K562 (cell line): ENCODE data around the gene BDKRB2. TPM values are rescaled to one million over a fixed set of nuclear protein-coding genes. Genes with fewer than 3 reads are reported as not detected.

Experiments used
- ATAC-seq: fragments of 200-7000 bp; cut with Tn5 transposase; 3 replicates; pipeline ENCODE4 v1.9.1; 2020; ENCODE audit warnings: moderate library complexity
- BruUV-seq: library from RNA; stranded (reverse); fragments of 400-500 nt; replicated peaks from 2 replicates; lab custom pipeline; 2021; lab: Mats Ljungman, UMichigan
- CTCF ChIA-PET: fragments of 300-600 bp; formaldehyde crosslinking; extraction: SDS; loops from one replicate; lab custom pipeline; 2021; ENCODE audit warnings: low intra/inter-chr PET ratio; lab: Yijun Ruan, JAX
- POLR2A ChIA-PET: fragments of 300-600, 350-650 bp; sonication (Branson Sonifier 250); formaldehyde crosslinking; extraction: SDS; loops from one replicate; lab custom pipeline; 2021; ENCODE audit warnings: antibody characterized with exemption, inconsistent platforms; lab: Yijun Ruan, JAX
- DNase-seq, 4 experiments: peaks; one replicate each; pipeline versions ENCODE4 v3.0.0 to v3.0.0-alpha.2; 2011 to 2018; ENCODE audit warnings: low spot score in 3 of 4, mixed read lengths in 3 of 4; ENCODE audit errors: extremely low read depth in 1 of 4
- FAIRE-seq: peaks from 2 replicates; lab custom pipeline; 2011; peaks lifted over from hg19 to GRCh38; lab: Jason Lieb, UNC
- H2AFZ ChIP-seq: 2 replicates; pipeline ENCODE4 v1.6.0; 2011; ENCODE audit warnings: low read depth, low read length, control low read depth, inconsistent platforms
- H3K27ac ChIP-seq: fragments of 200-600 bp; 3 replicates; pipeline ENCODE4 v1.8.0; 2011; ENCODE audit warnings: low read depth, mild to moderate bottlenecking, control low read depth, inconsistent platforms, low read length, moderate library complexity, mixed read lengths; ENCODE audit errors: extremely low read depth
- H3K27me3 ChIP-seq, 2 experiments: fragments of 300-600 bp in 1 of 2; 2 replicates in 1 of 2; 3 replicates in 1 of 2; pipeline versions ENCODE4 v1.6.0 to v1.8.0; 2011; ENCODE audit warnings: inconsistent platforms in 2 of 2, low read length in 2 of 2, mild to moderate bottlenecking in 1 of 2, mixed read lengths in 1 of 2, moderate library complexity in 1 of 2; ENCODE audit not compliant: control insufficient read depth in 2 of 2, insufficient read depth in 2 of 2
- H3K36me3 ChIP-seq: fragments of 300-600 bp; 3 replicates; pipeline ENCODE4 v1.8.0; 2011; ENCODE audit warnings: mild to moderate bottlenecking, low read length, inconsistent platforms; ENCODE audit not compliant: control insufficient read depth, insufficient read depth
- H3K4me1 ChIP-seq, 2 experiments: fragments of 200-600 bp in 1 of 2; replicated peaks in 1 of 2; 2 replicates in 1 of 2; 3 replicates in 1 of 2; pipeline versions ENCODE4 v1.5.1 to v1.8.0; 2011; ENCODE audit warnings: inconsistent platforms in 2 of 2, low read length in 2 of 2, mild to moderate bottlenecking in 1 of 2, mixed read lengths in 1 of 2, moderate library complexity in 1 of 2; ENCODE audit not compliant: control insufficient read depth in 2 of 2, insufficient read depth in 2 of 2
- H3K4me2 ChIP-seq: 2 replicates; pipeline ENCODE4 v1.6.1; 2011; ENCODE audit warnings: low read length, control low read depth, inconsistent platforms, mixed read lengths; ENCODE audit not compliant: insufficient read depth
- H3K4me3 ChIP-seq: fragments of 200-600 bp; sonication (generic), shearing (Covaris generic); 2 replicates; pipeline ENCODE4 v1.5.1; 2016; ENCODE audit warnings: control low read depth, inconsistent platforms
- H3K79me2 ChIP-seq: fragments of 200-600 bp; 3 replicates; pipeline ENCODE4 v1.8.0; 2011; ENCODE audit warnings: low read length, inconsistent platforms; ENCODE audit not compliant: control insufficient read depth, insufficient read depth
- H3K9ac ChIP-seq, 2 experiments: 2 replicates each; pipeline versions ENCODE4 v1.6.0 to v1.6.1; 2011; ENCODE audit warnings: low read depth in 2 of 2, low read length in 2 of 2, control low read depth in 1 of 2, inconsistent platforms in 1 of 2, mild to moderate bottlenecking in 1 of 2, mixed read lengths in 1 of 2; ENCODE audit not compliant: insufficient read depth in 1 of 2
- H3K9me1 ChIP-seq: one replicate; pipeline ENCODE4 v1.6.0; 2011; ENCODE audit warnings: inconsistent platforms, mild to moderate bottlenecking, low read length, moderate library complexity; ENCODE audit not compliant: control insufficient read depth, insufficient read depth
- H3K9me3 ChIP-seq: replicated peaks from 2 replicates; pipeline ENCODE4 v1.5.1; 2011; ENCODE audit warnings: low read depth, low read length, inconsistent platforms; ENCODE audit not compliant: control insufficient read depth, insufficient read depth
- H4K20me1 ChIP-seq: replicated peaks from 2 replicates; pipeline ENCODE4 v1.6.1; 2011; ENCODE audit warnings: low read length, inconsistent platforms, mixed read lengths; ENCODE audit not compliant: control insufficient read depth, insufficient read depth
- ATF3 ChIP-seq, 2 experiments: fragments of 450-650 bp in 1 of 2; sonication (generic) in 1 of 2; formaldehyde crosslinking in 1 of 2; IDR thresholded peaks in 1 of 2; conservative IDR thresholded peaks in 1 of 2; 2 replicates each; pipeline versions ENCODE4 v1.6.1 to v1.8.1; 2016 to 2023; ENCODE audit warnings: mild to moderate bottlenecking in 2 of 2, moderate library complexity in 2 of 2, inconsistent platforms in 1 of 2, missing genetic modification reagents in 1 of 2
- CAMTA2 ChIP-seq: fragments of 250-450 bp; sonication (Bioruptor Pico); conservative IDR thresholded peaks from 2 replicates; pipeline ENCODE4 v1.5.1; 2022
- CREBBP ChIP-seq: IDR thresholded peaks from one replicate; pipeline ENCODE4 v1.6.1; 2012; ENCODE audit warnings: low read depth, mild to moderate bottlenecking, control low read depth, inconsistent platforms, low read length
- FIP1L1 ChIP-seq: fragments of 200-400 bp; formaldehyde crosslinking; IDR thresholded peaks from 2 replicates; pipeline ENCODE4 v1.6.1; 2018; ENCODE audit warnings: mild to moderate bottlenecking, low read depth, low read length; ENCODE audit not compliant: poor library complexity, severe bottlenecking
- KAT8 ChIP-seq: fragments of 450-650 bp; IDR thresholded peaks from 2 replicates; pipeline ENCODE4 v1.6.1; 2016; ENCODE audit warnings: low read depth, mild to moderate bottlenecking
- MITF ChIP-seq: IDR thresholded peaks from 2 replicates; pipeline ENCODE4 v1.6.1; 2014; ENCODE audit warnings: antibody characterized with exemption
- MLLT1 ChIP-seq, 2 experiments: fragments of 450-650 bp; IDR thresholded peaks; 2 replicates each; pipeline ENCODE4 v1.6.1; 2016
- NR1H2 ChIP-seq: sonication (generic); formaldehyde crosslinking; IDR thresholded peaks from 2 replicates; pipeline ENCODE4 v1.4.0; 2020; ENCODE audit warnings: mild to moderate bottlenecking, missing genetic modification reagents
- NUFIP1 ChIP-seq: fragments of 450-650 bp; IDR thresholded peaks from 2 replicates; pipeline ENCODE4 v1.6.1; 2018; ENCODE audit not compliant: partially characterized antibody
- ZKSCAN1 ChIP-seq: fragments of 150-350 bp; IDR thresholded peaks from 2 replicates; pipeline ENCODE4 v1.6.1; 2016; ENCODE audit warnings: low read depth, low read length
- ZNF324 ChIP-seq: fragments of 250-450 bp; sonication (Bioruptor Pico); IDR thresholded peaks from 2 replicates; pipeline ENCODE4 v1.4.0; 2020; ENCODE audit warnings: mild to moderate bottlenecking
- WGBS: fragments of 100-300 bp; shearing (Covaris generic); methylation state at CpG from one replicate; pipeline ENCODE4 v1.1.6; 2016; ENCODE audit warnings: low coverage, mixed read lengths; ENCODE audit not compliant: insufficient coverage; ENCODE audit errors: missing lambda C conversion rate; 5-methylcytosine and 5-hydroxymethylcytosine counted together
- in situ Hi-C: fragments of 300-500 bp; cut with MboI; formaldehyde crosslinking; loops from 4 replicates; pipeline ENCODE4 v1.15.0; 2018; ENCODE audit warnings: inconsistent platforms, mixed read lengths
- intact Hi-C: fragments of 100-400 bp; cut with micrococcal nuclease; formaldehyde crosslinking; loops from 2 replicates; pipeline ENCODE4 v1.14.2; 2022
- polyA plus RNA-seq, 8 experiments: library from polyadenylated mRNA; depleted of rRNA in 4 of 8; stranded (reverse) in 5 of 8; unstranded in 3 of 8; fragments of >200 nt; fragmentation: Nextera tagmentation in 2 of 8; fragmentation: Illumina TruSeq in 1 of 8; extraction: Ambion mirVana in 2 of 8; extraction: Trizol in 1 of 8; gene quantifications; 2 replicates each; pipeline versions ENCODE4 v1.2.1 to v1.2.3, GENCODE V29; 2011 to 2014; ENCODE audit warnings: inconsistent platforms in 1 of 8, missing spikeins in 1 of 8
- total RNA-seq, 7 experiments: library from RNA; depleted of rRNA in 6 of 7; stranded (reverse); fragments of >200 nt in 6 of 7; fragmentation: Illumina TruSeq in 2 of 7; extraction: Trizol in 2 of 7; gene quantifications; 2 replicates each; pipeline versions ENCODE4 v1.2.1 to v1.2.3, GENCODE V29; 2011 to 2021; ENCODE audit warnings: low replicate concordance in 1 of 7

The BDKRB2 gene
- total and polyA plus RNA-seq, 9 of the 15 experiments (the other 6 are each of a cell fraction or from before 2014, with no cell fraction given) = 0.02 TPM; not detected in 8

- no peak for TF ChIP-seq MLLT1 (IDR thresholded peaks at IDR 0.05)
Measured at GRCh38 chr14:96285667-96286066, 81.0 kb downstream of the BDKRB2 start (continued).

- intact Hi-C loops (no loop called here), in situ Hi-C loops (no loop called here)
- Histone ChIP-seq H3K4me1 (no peaks in the 10 kb centered on the region), H3K27me3 (no peaks in the 10 kb centered on the region), H3K9ac (no peak overlapping the region), H3K4me3 (no peak overlapping the region), H3K27ac (no peak overlapping the region), H3K79me2 (no peaks in the 10 kb centered on the region), H4K20me1 (no peaks in the 10 kb centered on the region), H3K4me2 (no peak overlapping the region), H2AFZ (no peak overlapping the region), H3K36me3 (peaks cover 26% of the 10 kb centered on the region; the same call in 2 of the 3 replicates), H3K9me3 (no peaks in the 10 kb centered on the region), H3K9me1 (no peaks in the 10 kb centered on the region)
- WGBS = 91% methylated on average over 1 of the region's 1 CpG
- CTCF ChIA-PET = no interaction called here
- ATAC-seq = no peak
- FAIRE-seq = no peak
- POLR2A ChIA-PET = interaction anchor here (0.6 kb wide), 1 partner anchor 11 kb away, joined by 3 read pairs; no protein-coding TSS in a partner anchor
- no peak for DNase-seq
- no TSS peak for BruUV-seq
- TF ChIP-seq NUFIP1 (no peak), CAMTA2 (CRISPR knock-in tag) (no peak), NR1H2 (no peak), KAT8 (no peak), FIP1L1 (no peak), ATF3 (IDR thresholded peaks at IDR 0.05) (no peak), ATF3 (CRISPR knock-in tag; conservative IDR thresholded peaks at IDR 0.05) (no peak), ZKSCAN1 (no peak), ZNF324 (CRISPR knock-in tag) (no peak), MITF (no peak), CREBBP (no peak)
Measured at GRCh38 chr14:96286251-96286650, 81.6 kb downstream of the BDKRB2 start.
